GM13976 (cell line): Measurements from ENCODE around the gene FAM210A.
A peak's percentile ranks its signal among the peaks of the same experiment; 100 is the strongest.
"Not testable (repeated sequence)": the region's sequence is repeated elsewhere in the genome, so short reads cannot be mapped to it uniquely, and the experiment has no call there.

Source experiments
- DNase-seq: peaks from one replicate; pipeline ENCODE4 v3.0.0; 2012; ENCODE audit warnings: low spot score
- CTCF ChIP-seq: IDR thresholded peaks from 2 replicates; pipeline ENCODE4 v1.5.1; 2012; ENCODE audit warnings: borderline replicate concordance, mild to moderate bottlenecking; ENCODE audit not compliant: insufficient read depth; ENCODE audit errors: extremely low read depth, missing control alignments, control extremely low read depth
- in situ Hi-C: fragments of 300-500 bp; cut with MboI; formaldehyde crosslinking; loops from one replicate; pipeline ENCODE4 v1.12.0; 2022; ENCODE audit warnings: low sequenced_read_pairs, mixed read lengths, inconsistent platforms; ENCODE audit not compliant: unreplicated experiment

Gene FAM210A

GRCh38 chr18:13756261-13756660, 29.9 kb upstream of the FAM210A start:
- in situ Hi-C loops = loop anchor here (25.0 kb wide), 1 partner anchor 544 kb away; the partner anchor contains the start of gene LDLRAD4
- no peak for TF ChIP-seq CTCF
- no peak for DNase-seq

- DNase-seq = not testable (repeated sequence)
- in situ Hi-C loops = loop anchor here (25.0 kb wide), 1 partner anchor 539 kb away; the partner anchor contains the start of gene LDLRAD4
Measured at GRCh38 chr18:13751599-13751998, 25.2 kb upstream of the FAM210A start.

- TF ChIP-seq CTCF = no peak
- in situ Hi-C loops = no loop called here
- no peak for DNase-seq
Measured at GRCh38 chr18:13746633-13747032, 20.3 kb upstream of the FAM210A start.

GRCh38 chr18:13745696-13746095, 19.3 kb upstream of the FAM210A start:
- in situ Hi-C loops = no loop called here
- TF ChIP-seq CTCF = no peak

GRCh38 chr18:13735681-13736080, 9.3 kb upstream of the FAM210A start:
- TF ChIP-seq CTCF = no peak
- no peak for DNase-seq
- in situ Hi-C loops = no loop called here

More at GRCh38 chr18:13745696-13746095, 19.3 kb upstream of the FAM210A start:
- DNase-seq = no peak

- no peak for DNase-seq
- no peak for TF ChIP-seq CTCF
- in situ Hi-C loops = no loop called here
Measured at GRCh38 chr18:13730481-13730880, 4.1 kb upstream of the FAM210A start.

- TF ChIP-seq CTCF = no peak
- peak; percentile 31 for DNase-seq
- in situ Hi-C loops = no loop called here
Measured at GRCh38 chr18:13726972-13727331, 594 bp upstream of the FAM210A start.
